Naive B cell (primary cell): ENCODE data around the gene SORCS2. TPM values are rescaled to one million over a fixed set of nuclear protein-coding genes. Genes with fewer than 3 reads are reported as not detected.
A peak's percentile ranks its signal among the peaks of the same experiment; 100 is the strongest.

Source experiments
- ATAC-seq, 2 donors: fragments of 150-1000 bp; cut with Tn5 transposase; 2 replicates each; pipeline ENCODE4 v1.10.0; 2021; ENCODE audit warnings: low read depth in 2 of 2, mild to moderate bottlenecking in 2 of 2, moderate library complexity in 2 of 2
- DNase-seq: peaks from one replicate; pipeline ENCODE4 v3.0.0; 2022
- H3K27ac Mint-ChIP-seq, 6 donors: one replicate each; pipeline ENCODE4 v1.8.0; 2020 to 2022; ENCODE audit warnings: mild to moderate bottlenecking in 6 of 6, mixed read lengths in 6 of 6, moderate library complexity in 5 of 6, inconsistent platforms in 2 of 6
- H3K27me3 Mint-ChIP-seq, 3 donors: one replicate each; pipeline ENCODE4 v1.8.0; 2021 to 2022; ENCODE audit warnings: mixed read lengths in 3 of 3, mild to moderate bottlenecking in 1 of 3
- H3K36me3 Mint-ChIP-seq, 2 donors: one replicate each; pipeline ENCODE4 v1.8.0; 2020 to 2022; ENCODE audit warnings: mixed read lengths in 2 of 2, inconsistent platforms in 1 of 2, mild to moderate bottlenecking in 1 of 2
- H3K4me1 Mint-ChIP-seq, 3 donors: one replicate each; pipeline ENCODE4 v1.8.0; 2020 to 2022; ENCODE audit warnings: mixed read lengths in 3 of 3, inconsistent platforms in 1 of 3, mild to moderate bottlenecking in 1 of 3, moderate library complexity in 1 of 3
- H3K4me3 Mint-ChIP-seq, 8 donors: one replicate each; pipeline ENCODE4 v1.8.0; 2020 to 2022; ENCODE audit warnings: mild to moderate bottlenecking in 8 of 8, mixed read lengths in 8 of 8, moderate library complexity in 8 of 8, inconsistent platforms in 2 of 8
- H3K9me3 Mint-ChIP-seq, 7 donors: one replicate each; pipeline ENCODE4 v1.8.0; 2020 to 2022; ENCODE audit warnings: mixed read lengths in 7 of 7, mild to moderate bottlenecking in 5 of 7, inconsistent platforms in 2 of 7, moderate library complexity in 1 of 7
- polyA plus RNA-seq, 6 donors: library from polyadenylated mRNA; unstranded; fragments of 300-500 nt; fragmentation: Illumina TruSeq; gene quantifications; one replicate each; pipeline ENCODE4 v1.2.3, GENCODE V29; 2021; ENCODE audit warnings: low read depth in 6 of 6

The SORCS2 gene
- polyA plus RNA-seq, 6 donors from 2014 or later = not detected

DNA sequence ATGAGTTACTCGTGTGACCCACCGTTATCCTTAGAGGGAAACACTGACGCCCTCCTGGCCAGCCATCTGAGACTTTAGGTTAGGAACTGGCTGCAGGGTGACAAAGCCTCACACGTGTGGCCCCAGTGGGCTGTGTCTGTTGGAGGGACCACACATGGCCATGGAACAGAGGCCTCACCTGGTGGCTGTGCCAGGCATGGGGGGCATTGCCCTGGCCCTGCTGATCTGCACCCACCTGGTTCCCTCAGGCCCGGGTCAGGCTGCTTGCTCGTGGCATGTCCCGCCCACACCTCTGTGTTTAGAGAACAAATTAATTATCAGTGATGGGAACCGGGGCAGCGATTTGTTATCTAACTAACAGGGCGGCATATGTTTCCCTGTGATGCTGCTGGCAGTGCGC is 343.3 kb downstream of the SORCS2 start:
- H3K27ac Mint-ChIP-seq = peak overlapping the region in 1 of 6 donors; percentile 49
- DNase-seq (no peak), ATAC-seq (no peak)
- no peaks in the 10 kb centered on the region for H3K36me3 Mint-ChIP-seq
- peaks cover 0 to 8% (median 4%) of the 10 kb centered on the region in 7 donors for H3K9me3 Mint-ChIP-seq
- H3K4me3 Mint-ChIP-seq = no peak overlapping the region
- peaks cover 0 to 4% (median 0%) of the 10 kb centered on the region in 3 donors for H3K4me1 Mint-ChIP-seq
- peaks cover 0 to 10% (median 10%) of the 10 kb centered on the region in 3 donors for H3K27me3 Mint-ChIP-seq

DNA sequence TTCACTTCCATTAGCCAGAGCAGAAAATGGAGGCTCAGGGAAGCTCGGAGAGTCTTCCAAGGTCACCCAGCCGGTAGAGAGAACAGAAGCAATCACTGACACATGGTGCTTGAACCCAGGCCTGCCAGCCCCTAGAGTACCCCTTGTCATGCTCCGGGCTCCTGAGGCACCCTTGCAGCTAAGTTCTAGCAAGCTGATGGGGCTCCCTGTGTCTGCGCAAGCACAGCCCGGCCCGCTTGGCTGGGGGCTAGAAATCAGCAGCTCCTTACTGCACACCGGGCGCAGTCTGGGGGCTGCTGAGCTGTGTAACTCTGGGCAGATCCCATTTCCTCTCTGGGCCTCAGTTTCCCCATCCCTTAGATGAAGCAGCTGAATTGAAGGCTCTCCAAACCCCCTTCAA is 344.5 kb downstream of the SORCS2 start:
- no peak for DNase-seq
- Mint-ChIP-seq H3K27ac (no peak overlapping the region), H3K4me3 (no peak overlapping the region), H3K9me3 (peaks cover 0 to 8% (median 4%) of the 10 kb centered on the region in 7 donors), H3K27me3 (peaks cover 0 to 10% (median 4%) of the 10 kb centered on the region in 3 donors), H3K4me1 (peaks cover 0 to 4% (median 0%) of the 10 kb centered on the region in 3 donors), H3K36me3 (no peaks in the 10 kb centered on the region)
- no peak for ATAC-seq

DNA sequence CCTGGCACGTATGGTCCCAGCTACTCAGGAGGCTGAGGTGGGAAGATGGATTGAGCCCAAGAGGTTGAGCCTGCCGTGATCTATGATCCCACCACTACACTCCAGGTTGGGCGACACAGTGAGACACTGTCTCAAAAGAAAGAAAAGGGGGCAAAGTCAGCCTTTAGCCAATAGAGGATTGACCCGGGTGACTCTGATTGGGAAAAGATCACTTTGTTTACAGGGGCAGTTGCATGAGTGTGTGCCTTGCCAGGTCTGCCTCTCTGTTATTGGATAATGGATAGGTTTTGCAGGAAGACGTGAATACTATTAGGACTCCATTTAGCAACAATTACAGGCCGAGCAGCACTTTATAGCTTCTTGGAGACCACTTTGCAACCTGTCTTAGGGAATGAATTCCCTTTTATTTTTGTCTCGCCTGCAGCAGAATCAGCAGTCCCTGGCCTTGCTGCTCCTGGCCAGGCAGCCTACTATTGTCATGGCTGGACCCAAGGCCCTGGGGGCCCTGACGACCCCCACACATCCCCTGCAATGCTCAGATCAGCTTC is 345.6 kb downstream of the SORCS2 start:
- no peak for ATAC-seq
- Mint-ChIP-seq H3K27ac (no peak overlapping the region), H3K36me3 (no peaks in the 10 kb centered on the region), H3K9me3 (peaks cover 0 to 8% (median 4%) of the 10 kb centered on the region in 7 donors), H3K4me1 (peaks cover 0 to 4% (median 0%) of the 10 kb centered on the region in 3 donors), H3K4me3 (peak overlapping the region in 1 of 8 donors; percentile 52), H3K27me3 (peaks cover 0 to 5% (median 0%) of the 10 kb centered on the region in 3 donors)
- DNase-seq = no peak

DNA sequence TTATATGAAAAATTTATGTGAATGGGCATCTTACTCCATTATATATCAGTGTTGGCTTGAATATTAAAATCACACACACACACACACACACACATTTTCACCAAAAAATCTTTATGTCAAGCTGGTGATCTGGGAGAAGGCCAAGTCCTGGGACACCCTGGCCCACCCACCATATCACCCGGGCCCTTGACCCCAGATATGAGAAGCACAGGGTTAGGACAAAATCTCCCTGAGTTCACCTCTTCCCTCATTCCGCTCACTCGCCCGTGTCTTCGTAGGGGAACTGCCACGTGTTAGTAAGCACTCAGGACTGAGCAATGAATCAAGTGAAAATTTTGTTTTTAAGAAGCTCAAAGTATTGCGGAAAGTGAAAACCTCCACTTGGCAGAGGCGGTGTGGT is 346.2 kb downstream of the SORCS2 start:
- H3K4me1 Mint-ChIP-seq = peaks cover 0 to 4% (median 0%) of the 10 kb centered on the region in 3 donors
- no peak overlapping the region for H3K27ac Mint-ChIP-seq
- DNase-seq = no peak
- no peak overlapping the region for H3K4me3 Mint-ChIP-seq
- ATAC-seq = no peak
- H3K27me3 Mint-ChIP-seq = peaks cover 0 to 5% (median 0%) of the 10 kb centered on the region in 3 donors
- H3K9me3 Mint-ChIP-seq = peaks cover 0 to 9% (median 5%) of the 10 kb centered on the region in 7 donors
- H3K36me3 Mint-ChIP-seq = no peaks in the 10 kb centered on the region

DNA sequence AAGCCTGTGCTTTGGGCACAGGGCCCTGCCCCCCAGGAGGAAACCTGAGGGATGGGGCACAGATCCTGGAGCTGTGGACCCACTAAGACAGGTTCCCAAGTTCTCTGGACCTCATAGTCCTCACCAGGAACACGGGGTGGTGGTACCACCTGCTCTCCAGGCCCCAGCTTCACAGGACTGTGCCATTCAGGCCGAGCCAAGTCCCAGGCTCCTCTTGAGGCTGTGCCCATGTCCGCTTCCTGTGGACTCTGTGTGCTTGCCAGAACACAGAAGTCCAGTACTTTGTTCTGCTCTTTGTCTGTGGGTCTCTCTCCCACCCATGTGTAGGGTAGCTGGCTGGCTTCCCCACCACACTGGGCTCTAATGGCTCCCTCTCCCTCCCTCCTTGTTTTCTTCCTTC is 346.8 kb downstream of the SORCS2 start:
- Mint-ChIP-seq H3K4me3 (no peak overlapping the region), H3K36me3 (no peaks in the 10 kb centered on the region), H3K27ac (no peak overlapping the region), H3K9me3 (peaks cover 0 to 9% (median 4%) of the 10 kb centered on the region in 7 donors), H3K4me1 (peaks cover 0 to 4% (median 0%) of the 10 kb centered on the region in 3 donors), H3K27me3 (no peaks in the 10 kb centered on the region)
- ATAC-seq (no peak), DNase-seq (no peak)

DNA sequence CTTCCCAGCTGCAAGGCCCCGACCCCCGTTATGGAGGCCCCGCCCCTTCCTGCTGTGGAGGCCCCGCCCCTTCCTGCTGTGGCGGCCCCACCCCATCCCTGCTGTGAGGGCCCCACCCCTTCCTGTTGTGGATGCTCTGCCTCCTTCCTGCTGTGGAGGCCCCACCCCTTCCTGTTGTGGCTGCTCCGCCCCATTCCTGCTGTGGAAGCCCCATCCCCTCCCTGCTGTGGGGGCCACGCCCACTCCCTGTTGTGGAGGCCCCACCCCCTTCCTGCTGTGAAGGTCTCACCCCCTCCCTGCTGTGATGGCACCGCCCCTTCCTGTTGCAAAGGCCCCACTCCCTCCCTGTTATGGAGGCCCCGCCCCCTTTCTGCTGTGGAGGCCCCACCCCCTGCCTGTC is 347.3 kb downstream of the SORCS2 start:
- no peaks in the 10 kb centered on the region for H3K27me3 Mint-ChIP-seq
- no peaks in the 10 kb centered on the region for H3K36me3 Mint-ChIP-seq
- DNase-seq (no peak), ATAC-seq (peak in 1 of 2 donors; percentile 43)
- H3K4me1 Mint-ChIP-seq = peaks cover 0 to 4% (median 0%) of the 10 kb centered on the region in 3 donors
- no peak overlapping the region for H3K27ac Mint-ChIP-seq
- no peak overlapping the region for H3K4me3 Mint-ChIP-seq
- H3K9me3 Mint-ChIP-seq = peaks cover 0 to 10% (median 4%) of the 10 kb centered on the region in 7 donors

DNA sequence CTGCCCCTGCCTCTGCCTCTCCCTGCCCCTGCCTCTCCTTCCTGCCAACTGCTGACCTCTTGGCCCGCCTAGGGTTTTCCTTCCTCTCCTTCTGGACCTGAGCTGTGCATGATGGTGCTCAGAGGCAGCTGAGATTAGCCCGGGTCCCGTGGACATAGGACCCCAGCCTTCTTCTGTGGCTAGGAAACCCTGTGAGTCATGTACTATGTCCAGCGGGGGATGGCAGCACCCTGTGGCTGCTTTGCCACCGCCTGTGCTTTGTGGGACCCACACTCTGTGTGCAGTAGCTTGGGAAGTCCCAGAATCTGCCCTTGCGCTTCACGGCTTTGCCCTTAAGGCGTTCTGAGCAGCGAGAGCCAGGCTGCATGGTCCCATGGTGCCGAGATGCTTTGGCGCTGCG is 347.9 kb downstream of the SORCS2 start:
- Mint-ChIP-seq H3K9me3 (peaks cover 0 to 10% (median 2%) of the 10 kb centered on the region in 7 donors), H3K27me3 (no peaks in the 10 kb centered on the region), H3K4me1 (peaks cover 0 to 4% (median 0%) of the 10 kb centered on the region in 3 donors), H3K36me3 (no peaks in the 10 kb centered on the region), H3K27ac (peak overlapping the region in 1 of 6 donors; percentile 47), H3K4me3 (no peak overlapping the region)
- DNase-seq (no peak), ATAC-seq (no peak)

DNA sequence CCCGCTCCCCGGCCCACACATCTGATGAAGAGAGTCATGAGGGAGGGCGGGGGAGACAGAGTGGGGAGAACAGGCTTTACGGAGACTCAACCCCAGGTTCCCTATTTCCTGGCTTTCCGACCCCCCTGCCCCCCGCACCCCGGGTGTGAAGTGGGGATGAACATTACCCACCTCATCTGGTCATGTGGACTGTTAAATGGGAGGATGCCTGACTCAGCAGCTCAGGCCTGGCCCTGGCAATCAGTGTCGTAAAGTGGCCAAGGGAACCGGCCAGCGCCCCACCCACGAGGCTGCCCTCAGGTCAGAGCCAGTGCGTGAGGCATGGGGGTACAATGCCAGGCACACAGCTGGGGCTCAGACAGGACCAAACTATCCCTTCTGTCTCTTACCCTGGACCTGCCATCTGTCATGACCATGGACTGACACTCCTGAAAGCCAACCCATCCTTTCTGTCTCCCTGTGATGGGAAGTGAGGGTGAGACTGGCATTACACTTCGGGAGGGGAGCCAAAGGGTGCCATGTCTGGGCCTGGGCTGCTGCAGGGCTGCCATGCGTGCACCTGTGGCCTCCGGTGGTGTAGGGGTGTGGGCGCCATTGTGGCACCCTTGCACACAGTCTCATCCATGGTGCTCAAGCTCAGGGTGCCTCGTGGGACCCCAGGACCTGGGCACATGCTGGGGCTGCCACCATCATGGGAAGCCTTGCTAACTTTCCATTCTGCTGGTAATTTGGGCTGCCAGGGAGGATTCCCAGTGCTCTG is 348.5 kb downstream of the SORCS2 start:
- H3K27ac Mint-ChIP-seq = no peak overlapping the region

DNA sequence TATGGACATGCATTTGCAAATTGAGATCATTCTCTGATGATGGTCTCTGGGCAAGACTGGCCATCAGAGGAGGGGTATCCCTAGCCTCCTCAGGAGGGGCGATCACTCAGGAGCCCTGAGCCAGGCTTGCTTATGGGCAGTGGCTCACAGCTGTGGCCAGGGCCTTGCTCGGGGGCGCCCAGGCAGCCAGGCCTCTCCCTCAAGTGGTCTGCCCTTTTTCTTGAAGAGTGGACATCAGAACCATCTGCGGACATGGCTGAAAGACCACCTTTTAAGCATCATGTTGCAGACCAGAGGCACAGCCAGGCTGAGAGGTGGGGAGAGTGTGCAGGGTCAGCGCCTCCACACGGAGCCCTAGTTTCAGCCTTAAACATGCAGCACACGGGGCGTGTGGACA is 349.1 kb downstream of the SORCS2 start:
- Mint-ChIP-seq H3K4me1 (peaks cover 0 to 4% (median 0%) of the 10 kb centered on the region in 3 donors), H3K4me3 (no peak overlapping the region), H3K27ac (no peak overlapping the region), H3K9me3 (peaks cover 2 to 10% (median 5%) of the 10 kb centered on the region in 7 donors), H3K36me3 (no peaks in the 10 kb centered on the region), H3K27me3 (no peaks in the 10 kb centered on the region)
- DNase-seq (no peak), ATAC-seq (no peak)

More for the DNA sequence above, 348.5 kb downstream of the SORCS2 start:
- ATAC-seq (no peak), DNase-seq (no peak)
- no peaks in the 10 kb centered on the region for H3K36me3 Mint-ChIP-seq
- H3K4me1 Mint-ChIP-seq = peaks cover 0 to 4% (median 0%) of the 10 kb centered on the region in 3 donors
- no peak overlapping the region for H3K4me3 Mint-ChIP-seq
- H3K27me3 Mint-ChIP-seq = no peaks in the 10 kb centered on the region
- peaks cover 2 to 10% (median 5%) of the 10 kb centered on the region in 7 donors for H3K9me3 Mint-ChIP-seq

DNA sequence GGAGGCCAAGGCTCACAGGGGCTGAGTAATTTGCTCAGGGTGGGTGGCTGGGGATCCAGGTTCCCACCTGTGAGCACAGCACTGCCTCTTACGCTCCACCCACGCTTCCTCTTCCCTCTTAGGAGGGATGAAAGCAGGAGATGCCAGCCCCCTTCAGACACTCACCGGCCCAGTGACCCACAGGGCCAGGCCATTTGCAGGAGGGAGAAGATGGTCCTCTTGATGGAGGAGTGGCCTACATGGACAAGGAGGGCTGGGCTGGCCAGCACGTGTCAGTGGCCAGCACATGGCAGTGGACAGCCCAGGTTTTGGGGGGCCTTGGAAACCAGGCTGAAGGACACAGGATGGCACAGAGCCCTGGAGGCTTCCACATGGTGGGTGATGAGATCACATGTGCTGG is 350.4 kb downstream of the SORCS2 start:
- Mint-ChIP-seq H3K4me3 (no peak overlapping the region), H3K36me3 (no peaks in the 10 kb centered on the region), H3K27ac (no peak overlapping the region), H3K4me1 (peaks cover 0 to 4% (median 0%) of the 10 kb centered on the region in 3 donors), H3K9me3 (peaks cover 2 to 10% (median 6%) of the 10 kb centered on the region in 7 donors), H3K27me3 (peaks cover 0 to 6% (median 0%) of the 10 kb centered on the region in 3 donors)
- ATAC-seq (no peak), DNase-seq (no peak)

DNA sequence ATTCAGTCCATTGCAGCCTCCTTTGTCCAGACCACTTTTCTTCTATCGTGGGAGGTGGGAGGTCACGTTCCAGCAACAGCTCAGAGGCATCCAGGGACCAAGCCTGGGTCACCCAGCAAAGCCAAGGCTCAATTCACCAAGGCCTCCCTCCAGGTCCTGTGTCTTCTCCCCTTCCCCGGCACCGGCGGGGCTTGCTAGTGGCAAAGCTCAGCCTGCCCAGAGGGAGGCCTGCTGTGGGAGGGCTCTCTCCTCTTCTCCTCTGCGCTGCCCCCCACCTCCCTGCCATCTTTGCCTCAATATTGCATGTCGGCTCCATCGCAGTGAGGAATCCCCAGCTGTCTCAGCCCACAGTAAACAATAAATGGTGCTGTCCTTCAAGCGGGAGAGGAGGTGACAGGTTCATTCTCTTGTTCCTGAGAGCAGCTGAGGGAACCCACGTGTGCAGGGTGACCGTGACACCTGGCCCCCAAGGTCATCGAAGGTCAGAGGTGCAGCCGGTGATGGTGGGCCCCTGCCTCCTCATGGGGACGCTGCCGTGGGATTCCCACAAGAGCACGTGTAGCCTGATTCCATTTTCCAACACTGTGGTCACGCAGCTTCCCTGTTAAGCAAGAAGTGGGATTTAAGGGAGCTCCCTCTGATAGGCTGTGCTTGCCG is 353.9 kb downstream of the SORCS2 start:
- no peaks in the 10 kb centered on the region for H3K4me1 Mint-ChIP-seq
- no peak for DNase-seq
- no peak overlapping the region for H3K27ac Mint-ChIP-seq
- no peaks in the 10 kb centered on the region for H3K36me3 Mint-ChIP-seq
- peaks cover 0 to 6% (median 0%) of the 10 kb centered on the region in 3 donors for H3K27me3 Mint-ChIP-seq
- peaks cover 6 to 16% (median 9%) of the 10 kb centered on the region in 7 donors for H3K9me3 Mint-ChIP-seq
- ATAC-seq = no peak
- no peak overlapping the region for H3K4me3 Mint-ChIP-seq

DNA sequence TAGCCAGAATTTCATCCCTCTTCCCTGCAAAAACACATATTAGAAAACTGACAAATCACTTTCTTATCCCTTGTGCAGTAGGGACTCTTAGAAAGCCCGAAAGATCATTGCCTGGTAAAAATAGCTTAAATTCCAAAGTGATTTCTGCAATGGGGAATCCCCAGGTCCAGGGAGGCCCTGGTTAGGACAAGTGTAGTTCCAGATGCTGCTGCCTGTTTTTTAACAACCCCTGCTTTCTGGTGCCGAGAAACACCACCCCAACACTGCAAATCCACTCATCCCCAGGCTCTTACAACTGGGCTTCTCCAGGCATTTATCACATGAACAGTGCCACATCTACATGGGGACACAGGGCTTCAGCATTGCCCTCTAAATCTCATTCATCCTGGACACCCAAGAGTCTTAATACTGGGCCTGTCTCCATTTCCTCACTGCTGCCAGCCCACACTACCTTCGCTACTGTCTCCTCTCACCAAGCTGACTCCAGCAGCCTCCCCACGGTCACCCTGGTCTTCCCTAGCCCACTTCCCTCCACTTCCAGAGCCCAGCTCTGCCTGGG is 354.6 kb downstream of the SORCS2 start:
- H3K27me3 Mint-ChIP-seq = peaks cover 0 to 6% (median 0%) of the 10 kb centered on the region in 3 donors
- H3K4me3 Mint-ChIP-seq = peak overlapping the region in 2 of 8 donors; percentile 3 to 29
- no peak overlapping the region for H3K27ac Mint-ChIP-seq
- ATAC-seq (no peak), DNase-seq (no peak)
- H3K9me3 Mint-ChIP-seq = peaks cover 6 to 19% (median 10%) of the 10 kb centered on the region in 7 donors
- H3K36me3 Mint-ChIP-seq = no peaks in the 10 kb centered on the region
- no peaks in the 10 kb centered on the region for H3K4me1 Mint-ChIP-seq

DNA sequence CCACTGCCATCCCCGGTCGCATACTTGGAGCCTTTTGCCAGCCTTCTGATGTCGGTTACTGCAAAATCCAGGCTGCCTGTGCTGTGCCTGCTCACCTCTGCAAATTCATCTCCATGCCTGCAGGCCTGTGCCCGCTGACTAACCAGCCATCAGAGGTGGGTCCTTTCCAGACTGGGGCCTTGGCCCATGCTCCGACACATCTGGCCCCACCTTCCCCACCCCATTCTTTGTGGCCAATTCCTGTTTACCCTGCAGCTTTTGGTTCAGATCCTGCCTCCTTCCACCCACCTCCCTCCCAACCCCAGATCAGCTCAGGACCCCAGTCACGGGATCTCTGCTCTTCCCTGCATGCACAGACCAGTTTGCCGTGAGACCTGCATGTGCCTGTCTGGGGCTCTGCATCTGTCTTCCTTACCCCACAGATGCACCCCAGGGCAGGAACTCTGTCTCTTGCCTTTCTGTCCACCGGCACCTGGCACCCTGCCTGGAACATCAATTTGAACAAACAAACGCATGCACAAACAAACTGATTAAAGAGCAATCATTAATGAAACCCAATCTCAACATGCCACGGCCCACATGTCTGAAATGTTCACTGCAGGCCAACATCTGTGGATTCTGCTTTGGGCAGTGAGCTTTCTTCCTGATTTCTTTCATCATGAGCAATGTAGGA is 355.2 kb downstream of the SORCS2 start:
- H3K27me3 Mint-ChIP-seq = peaks cover 0 to 6% (median 0%) of the 10 kb centered on the region in 3 donors
- peaks cover 7 to 25% (median 14%) of the 10 kb centered on the region in 7 donors for H3K9me3 Mint-ChIP-seq
- ATAC-seq (no peak), DNase-seq (no peak)
- H3K4me3 Mint-ChIP-seq = peak overlapping the region in 1 of 8 donors; percentile 51
- peaks cover under 1 to 2% of the 10 kb centered on the region in 2 donors for H3K36me3 Mint-ChIP-seq
- peak overlapping the region in 1 of 6 donors; percentile 67 for H3K27ac Mint-ChIP-seq
- no peaks in the 10 kb centered on the region for H3K4me1 Mint-ChIP-seq
